KMS-11 (cell line): Measurements from ENCODE around the gene MMP15.

Experiments
- H2AFZ ChIP-seq: fragments of 200-600 bp; sonication (generic); 2 replicates; pipeline ENCODE4 v1.6.1; 2016; ENCODE audit warnings: antibody characterized with exemption, mixed run types, low read depth
- H3K27ac ChIP-seq: fragments of 200-600 bp; sonication (generic); 2 replicates; pipeline ENCODE4 v1.6.1; 2016; ENCODE audit warnings: mild to moderate bottlenecking, mixed run types
- H3K27me3 ChIP-seq: fragments of 200-600 bp; sonication (generic); 2 replicates; pipeline ENCODE4 v1.6.1; 2017; ENCODE audit warnings: mild to moderate bottlenecking, low read depth, mixed run types, moderate library complexity; ENCODE audit not compliant: insufficient read depth
- H3K36me3 ChIP-seq: fragments of 200-600 bp; sonication (generic); 2 replicates; pipeline ENCODE4 v1.6.1; 2017; ENCODE audit warnings: mild to moderate bottlenecking, mixed run types; ENCODE audit not compliant: insufficient read depth
- H3K4me1 ChIP-seq: fragments of 200-600 bp; sonication (generic); 2 replicates; pipeline ENCODE4 v1.6.1; 2016; ENCODE audit warnings: mild to moderate bottlenecking, low read depth, mixed run types; ENCODE audit not compliant: poor library complexity, severe bottlenecking
- H3K4me2 ChIP-seq: fragments of 200-600 bp; sonication (generic); 2 replicates; pipeline ENCODE4 v1.7.0; 2016; ENCODE audit warnings: mild to moderate bottlenecking, mixed run types
- H3K4me3 ChIP-seq: fragments of 200-600 bp; sonication (generic); IDR thresholded peaks from 2 replicates; pipeline ENCODE4 v1.6.1; 2017; ENCODE audit warnings: low read depth, low read length, mixed read lengths; ENCODE audit not compliant: insufficient read depth
- H3K79me2 ChIP-seq: fragments of 200-600 bp; sonication (generic); 2 replicates; pipeline ENCODE4 v1.6.1; 2016; ENCODE audit warnings: low read depth, mixed run types; ENCODE audit not compliant: insufficient read depth
- H3K9ac ChIP-seq: fragments of 200-600 bp; sonication (generic); 2 replicates; pipeline ENCODE4 v1.6.1; 2016; ENCODE audit warnings: mild to moderate bottlenecking, mixed run types
- H4K20me1 ChIP-seq: fragments of 200-600 bp; sonication (generic); 2 replicates; pipeline ENCODE4 v1.6.1; 2016; ENCODE audit warnings: mild to moderate bottlenecking, mixed run types; ENCODE audit not compliant: insufficient read depth
- TF ChIP-seq, protein P1 (sequence below): fragments of 200-600 bp; sonication (generic); conservative IDR thresholded peaks from 2 replicates; pipeline ENCODE4 v1.6.1; 2017; ENCODE audit warnings: low read depth, mild to moderate bottlenecking, antibody characterized with exemption, low read length, moderate library complexity, mixed read lengths

MMP15 gene

DNA sequence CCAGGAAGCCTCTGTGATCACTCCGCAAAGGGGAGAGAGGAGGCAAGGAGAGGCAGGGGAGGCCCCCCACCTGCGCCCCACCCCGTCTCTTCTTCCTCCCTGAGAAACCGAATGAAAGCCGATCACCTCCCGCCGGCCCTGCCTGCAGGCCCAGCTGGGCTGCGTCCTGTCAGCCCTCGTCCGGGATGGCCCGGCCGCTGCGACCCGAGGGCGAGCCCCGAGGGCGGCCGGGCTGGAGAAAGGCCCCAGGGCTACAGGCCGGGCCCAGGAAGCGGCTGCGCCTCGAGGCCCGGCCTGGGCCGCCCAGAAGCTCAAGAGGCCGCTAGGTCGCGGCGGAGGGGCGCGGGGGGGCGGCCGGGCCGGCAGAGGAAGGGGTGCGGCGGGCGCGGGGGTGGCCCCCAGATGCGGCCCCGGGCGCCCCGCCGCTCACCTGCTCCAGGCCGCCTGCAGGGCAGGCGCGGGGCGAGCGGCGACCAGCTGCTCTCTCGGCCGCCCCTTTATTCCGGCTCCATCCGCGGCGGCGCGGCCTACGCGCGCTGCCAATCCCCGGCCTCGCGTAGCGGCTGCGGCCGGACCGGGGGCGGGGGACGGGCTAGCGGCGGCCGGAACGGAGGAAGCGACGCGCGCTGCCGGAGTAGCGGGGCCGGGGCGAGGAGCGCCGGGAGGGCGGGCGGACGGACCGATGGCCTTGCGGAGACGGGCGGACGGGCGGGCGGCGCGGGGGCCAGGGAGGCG lies 25.4 kb upstream of the MMP15 start, which contains the start of gene ZNF319:
Gene ZNF319 (minus strand): TSS at position 702 of the 735 bp plus-strand sequence. CDS start 2,407 bp downstream, outside the sequence.
- TF ChIP-seq, protein P1, sequence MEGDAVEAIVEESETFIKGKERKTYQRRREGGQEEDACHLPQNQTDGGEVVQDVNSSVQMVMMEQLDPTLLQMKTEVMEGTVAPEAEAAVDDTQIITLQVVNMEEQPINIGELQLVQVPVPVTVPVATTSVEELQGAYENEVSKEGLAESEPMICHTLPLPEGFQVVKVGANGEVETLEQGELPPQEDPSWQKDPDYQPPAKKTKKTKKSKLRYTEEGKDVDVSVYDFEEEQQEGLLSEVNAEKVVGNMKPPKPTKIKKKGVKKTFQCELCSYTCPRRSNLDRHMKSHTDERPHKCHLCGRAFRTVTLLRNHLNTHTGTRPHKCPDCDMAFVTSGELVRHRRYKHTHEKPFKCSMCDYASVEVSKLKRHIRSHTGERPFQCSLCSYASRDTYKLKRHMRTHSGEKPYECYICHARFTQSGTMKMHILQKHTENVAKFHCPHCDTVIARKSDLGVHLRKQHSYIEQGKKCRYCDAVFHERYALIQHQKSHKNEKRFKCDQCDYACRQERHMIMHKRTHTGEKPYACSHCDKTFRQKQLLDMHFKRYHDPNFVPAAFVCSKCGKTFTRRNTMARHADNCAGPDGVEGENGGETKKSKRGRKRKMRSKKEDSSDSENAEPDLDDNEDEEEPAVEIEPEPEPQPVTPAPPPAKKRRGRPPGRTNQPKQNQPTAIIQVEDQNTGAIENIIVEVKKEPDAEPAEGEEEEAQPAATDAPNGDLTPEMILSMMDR, result no peak
- Histone ChIP-seq H3K4me3 (no peak within 1 kb of the TSS), H3K9ac (peak within 1 kb of the TSS; percentile 69), H3K36me3 (no peaks in the 10 kb centered on the region), H2AFZ (peak within 1 kb of the TSS; percentile 94), H3K4me1 (peaks cover 22% of the 10 kb centered on the region), H4K20me1 (no peaks in the 10 kb centered on the region), H3K27me3 (no peaks in the 10 kb centered on the region), H3K27ac (peak within 1 kb of the TSS; percentile 75), H3K79me2 (no peaks in the 10 kb centered on the region), H3K4me2 (peak within 1 kb of the TSS; percentile 91)

- TF ChIP-seq, protein P1, result peak; percentile 57
- no peaks in the 10 kb centered on the region for H3K79me2 ChIP-seq
- peak within 1 kb of the TSS; percentile 94 for H2AFZ ChIP-seq
- no peaks in the 10 kb centered on the region for H3K36me3 ChIP-seq
- peak within 1 kb of the TSS; percentile 69 for H3K9ac ChIP-seq
- H3K4me3 ChIP-seq, result no peak within 1 kb of the TSS
- no peaks in the 10 kb centered on the region for H4K20me1 ChIP-seq
- no peaks in the 10 kb centered on the region for H3K27me3 ChIP-seq
- peaks cover 21% of the 10 kb centered on the region for H3K4me1 ChIP-seq
- peak within 1 kb of the TSS; percentile 75 for H3K27ac ChIP-seq
- H3K4me2 ChIP-seq, result peak within 1 kb of the TSS; percentile 69
These were observed 24.6 kb upstream of the MMP15 start, which contains the start of gene USB1 for GRCh38 chr16:58000706-58001676. USB1 (plus strand) TSS chr16:58001407; CDS start chr16:58001484, 77 bp downstream.

- H3K4me1 ChIP-seq, result peaks cover 21% of the 10 kb centered on the region
- H3K36me3 ChIP-seq, result no peaks in the 10 kb centered on the region
- no peak overlapping the region for H3K9ac ChIP-seq
- H4K20me1 ChIP-seq, result no peaks in the 10 kb centered on the region
- H3K4me3 ChIP-seq, result no peak overlapping the region
- peak overlapping the region; percentile 69 for H3K4me2 ChIP-seq
- no peaks in the 10 kb centered on the region for H3K79me2 ChIP-seq
- H3K27me3 ChIP-seq, result no peaks in the 10 kb centered on the region
- TF ChIP-seq, protein P1, result no peak
- no peak overlapping the region for H3K27ac ChIP-seq
- no peak overlapping the region for H2AFZ ChIP-seq
These were observed 23.7 kb upstream of the MMP15 start for GRCh38 chr16:58001781-58002415.

GRCh38 chr16:58002416-58002800 lies 23.1 kb upstream of the MMP15 start:
- Histone ChIP-seq H3K36me3 (no peaks in the 10 kb centered on the region), H3K27ac (no peak overlapping the region), H4K20me1 (no peaks in the 10 kb centered on the region), H3K27me3 (no peaks in the 10 kb centered on the region), H3K4me2 (peak overlapping the region; percentile 69; the same call in 1 of the 2 replicates), H3K79me2 (no peaks in the 10 kb centered on the region), H2AFZ (no peak overlapping the region), H3K4me1 (peaks cover 21% of the 10 kb centered on the region), H3K9ac (no peak overlapping the region), H3K4me3 (no peak overlapping the region)
- TF ChIP-seq, protein P1, result no peak
